GM12892 (cell line): ENCODE data around the gene BARHL1.

Experiments used
- DNase-seq: peaks from one replicate; pipeline ENCODE4 v3.0.0; 2011; ENCODE audit not compliant: insufficient read length
- FAIRE-seq: peaks from 2 replicates; lab custom pipeline; 2011; peaks lifted over from hg19 to GRCh38; lab: Jason Lieb, UNC
- POLR2A ChIP-seq: IDR thresholded peaks from 2 replicates; pipeline ENCODE4 v1.6.1; 2011; ENCODE audit warnings: low read depth, low read length, control low read depth
- POLR2AphosphoS5 ChIP-seq: IDR thresholded peaks from 2 replicates; pipeline ENCODE4 v1.6.1; 2011; ENCODE audit warnings: low read depth, low read length, control low read depth
- TAF1 ChIP-seq: IDR thresholded peaks from 2 replicates; pipeline ENCODE4 v1.6.1; 2011; ENCODE audit warnings: low read depth, mild to moderate bottlenecking, control low read depth, low read length, borderline replicate concordance

Gene BARHL1

DNA sequence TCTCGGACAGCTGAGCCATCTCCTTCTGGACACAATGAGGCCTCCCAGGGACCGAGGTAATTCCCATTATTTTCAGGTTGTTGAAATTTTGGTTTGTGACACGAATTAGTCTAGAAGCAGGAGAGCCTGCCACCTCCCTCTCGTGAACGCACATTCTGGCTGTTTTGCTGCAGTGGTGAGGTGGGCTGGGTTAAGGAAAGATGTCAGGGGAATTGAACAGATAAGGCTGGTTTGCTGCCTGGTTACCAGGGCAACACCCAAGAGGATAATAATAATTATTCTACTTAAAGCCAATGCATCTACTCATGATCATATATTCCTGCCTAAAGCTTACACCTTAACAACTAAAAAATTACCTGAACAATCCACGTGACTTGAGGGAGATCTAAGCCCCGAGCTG, 49.3 kb downstream of the BARHL1 start:
- DNase-seq (no peak), FAIRE-seq (no peak)
- TF ChIP-seq POLR2AphosphoS5 (no peak), TAF1 (no peak), POLR2A (no peak)

DNA sequence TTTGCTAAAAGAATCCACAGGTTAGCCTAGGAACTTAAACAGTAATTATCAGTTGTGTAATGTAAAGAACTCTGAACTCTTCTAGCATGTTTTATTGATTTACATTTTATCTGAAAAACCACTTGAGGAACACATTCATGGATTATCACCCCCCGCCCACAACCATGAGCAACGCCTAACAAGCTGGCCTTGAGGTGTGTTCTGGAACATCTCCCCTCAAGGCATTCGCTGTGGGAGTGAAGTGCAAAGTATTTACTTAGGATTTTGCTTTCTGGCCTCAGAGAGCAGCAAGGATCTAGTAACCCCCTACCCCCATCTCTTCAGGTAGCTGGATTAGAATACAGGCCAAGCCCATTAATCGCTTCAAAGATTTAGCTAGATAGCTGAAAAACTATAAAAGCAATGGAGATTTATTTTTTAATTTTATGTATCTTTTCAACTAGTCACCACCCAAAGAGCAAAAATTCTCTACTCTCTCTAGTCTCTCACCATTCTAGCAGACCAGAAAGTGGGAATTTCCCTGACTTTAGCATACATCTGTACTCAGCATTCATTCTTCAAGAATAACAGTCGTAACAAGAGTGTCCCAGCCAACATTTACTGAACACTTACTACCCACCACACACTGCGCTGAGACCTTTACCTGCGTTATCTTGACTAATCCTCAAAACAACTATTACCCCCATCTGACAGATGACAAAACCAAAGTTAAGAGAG, 50.2 kb downstream of the BARHL1 start:
- no peak for TF ChIP-seq POLR2AphosphoS5
- TF ChIP-seq POLR2A, result no peak
- no peak for TF ChIP-seq TAF1
- FAIRE-seq, result no peak
- no peak for DNase-seq

DNA sequence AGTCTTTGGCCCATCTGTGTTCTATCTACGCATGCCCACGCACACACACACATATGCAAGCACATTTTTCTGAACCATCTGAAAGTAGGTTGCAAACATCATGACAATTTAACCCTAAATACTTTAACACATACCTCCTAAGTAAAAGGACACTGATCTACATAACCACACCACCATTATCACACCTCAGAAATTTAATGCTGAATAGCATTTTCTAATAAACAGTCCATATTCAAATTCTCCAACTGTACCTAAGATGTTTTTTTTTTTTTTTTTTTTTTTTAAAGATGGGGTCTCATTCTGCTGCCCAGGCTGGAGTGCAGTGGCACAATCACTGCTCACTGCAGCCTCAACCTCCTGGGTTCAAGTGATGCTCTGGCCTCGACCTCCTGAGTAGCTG, 51.9 kb downstream of the BARHL1 start:
- no peak for TF ChIP-seq POLR2AphosphoS5
- FAIRE-seq, result no peak
- no peak for DNase-seq

DNA sequence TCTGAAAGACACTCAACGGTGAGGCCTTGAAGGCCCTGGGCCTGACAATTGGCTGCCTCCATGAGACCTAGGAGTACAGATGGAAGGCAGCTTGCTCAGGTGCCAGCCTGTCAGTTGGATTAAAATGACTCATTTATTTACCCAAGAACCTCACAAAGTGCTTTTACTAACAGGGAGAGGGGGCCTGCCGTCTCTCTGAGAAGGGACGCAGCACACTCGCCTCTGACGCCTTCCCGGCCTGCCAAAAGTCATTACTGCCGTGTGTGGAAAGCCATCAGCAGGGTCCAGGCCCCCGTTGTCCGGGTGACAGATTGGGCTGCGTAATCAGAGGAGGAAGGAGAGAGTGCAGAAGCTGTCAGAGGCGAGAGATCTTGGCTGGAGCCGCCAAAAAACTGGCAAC, 54.9 kb downstream of the BARHL1 start:
- TF ChIP-seq POLR2A (no peak), POLR2AphosphoS5 (no peak), TAF1 (no peak)

DNA sequence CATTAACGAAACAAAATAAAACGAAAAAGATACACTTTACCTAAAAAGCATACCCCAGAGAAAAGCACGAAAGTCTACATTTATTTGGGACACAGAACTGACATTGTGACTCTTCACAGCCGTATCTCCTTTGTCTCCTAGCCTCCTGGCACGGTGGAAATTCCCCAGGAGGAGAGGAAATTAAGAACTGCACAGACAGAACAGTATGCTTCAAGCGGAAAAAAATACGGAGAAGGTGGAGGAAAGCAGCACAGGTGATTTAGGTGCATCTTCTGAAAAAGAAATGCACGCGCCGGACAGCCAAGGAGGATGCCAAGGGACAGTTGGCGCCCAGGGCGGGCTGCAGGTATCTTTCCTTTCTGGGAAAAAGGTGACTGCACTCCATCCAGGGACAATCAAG, 55.4 kb downstream of the BARHL1 start:
- DNase-seq (no peak), FAIRE-seq (no peak)
- TF ChIP-seq POLR2A (no peak), POLR2AphosphoS5 (no peak), TAF1 (no peak)

More for the DNA sequence above, 54.9 kb downstream of the BARHL1 start:
- no peak for DNase-seq
- FAIRE-seq, result no peak

DNA sequence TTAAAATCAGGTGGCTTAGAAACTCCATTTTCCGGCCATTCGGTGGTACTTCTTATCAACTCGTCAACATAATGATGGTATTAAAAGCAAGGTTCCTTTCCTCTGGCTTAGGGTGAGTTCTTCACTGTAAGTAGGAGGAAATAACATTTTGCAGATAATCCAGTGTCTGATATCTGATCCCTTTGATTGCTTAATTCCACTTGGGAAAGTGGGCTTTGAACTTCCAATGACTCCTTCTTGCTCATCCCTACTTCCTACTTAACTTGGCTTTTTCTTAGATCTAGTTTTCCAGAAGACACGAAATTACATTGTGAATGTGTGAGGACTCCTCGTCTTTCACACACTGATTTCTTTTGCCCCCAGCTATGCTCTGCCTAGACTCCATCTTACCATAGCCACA, 55.8 kb downstream of the BARHL1 start:
- no peak for FAIRE-seq
- DNase-seq, result no peak
- TF ChIP-seq POLR2AphosphoS5, result no peak
- TF ChIP-seq POLR2A, result no peak
- TF ChIP-seq TAF1, result no peak

DNA sequence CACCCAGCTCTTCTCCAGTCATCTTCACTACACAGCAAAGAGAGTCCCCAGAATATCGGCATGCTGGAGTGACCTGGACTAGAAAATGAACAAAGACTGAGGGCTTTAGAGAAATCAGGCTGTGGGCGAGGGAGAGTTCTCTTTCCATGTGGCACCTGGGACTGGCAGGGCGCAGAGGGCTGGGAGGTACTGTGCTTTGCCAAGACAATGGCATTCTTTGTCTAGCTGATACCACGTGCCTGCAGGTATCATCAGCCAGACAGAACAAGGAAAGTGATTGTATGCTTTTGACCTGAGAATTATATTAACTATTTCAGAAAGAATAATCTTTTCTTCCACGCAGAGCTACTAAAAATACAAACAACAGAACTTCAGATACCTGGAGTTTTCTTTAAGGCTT, 56.9 kb downstream of the BARHL1 start:
- DNase-seq, result no peak
- no peak for TF ChIP-seq POLR2A
- TF ChIP-seq TAF1, result no peak
- no peak for TF ChIP-seq POLR2AphosphoS5
- FAIRE-seq, result no peak
